Mesenchymal stem cell (in vitro differentiated cells and primary cell): ENCODE results near the gene SLIT3.

ENCODE experiments used
- DNase-seq: peaks from one replicate; pipeline ENCODE4 v3.0.0-alpha.2; 2013
- H2AFZ ChIP-seq: one replicate; pipeline ENCODE4 v1.6.1; 2013; ENCODE audit warnings: low read depth, mild to moderate bottlenecking, control low read depth, inconsistent platforms, low read length, moderate library complexity
- H2AK5ac ChIP-seq: 2 replicates; pipeline ENCODE4 v1.6.1; 2013; ENCODE audit warnings: low read length, moderate library complexity, mild to moderate bottlenecking, inconsistent platforms; ENCODE audit not compliant: severe bottlenecking
- H2BK120ac ChIP-seq: one replicate; pipeline ENCODE4 v1.6.1; 2013; ENCODE audit warnings: low read depth, mild to moderate bottlenecking, inconsistent platforms, low read length, moderate library complexity
- H2BK12ac ChIP-seq, 2 experiments: one replicate each; pipeline ENCODE4 v1.6.1; 2013; ENCODE audit warnings: inconsistent platforms in 2 of 2, low read length in 2 of 2, mild to moderate bottlenecking in 2 of 2, moderate library complexity in 2 of 2, control low read depth in 1 of 2
- H2BK15ac ChIP-seq: one replicate; pipeline ENCODE4 v1.6.1; 2013; ENCODE audit warnings: mild to moderate bottlenecking, low read depth, inconsistent platforms; ENCODE audit not compliant: poor library complexity, severe bottlenecking
- H2BK5ac ChIP-seq: 2 replicates; pipeline ENCODE4 v1.6.1; 2013; ENCODE audit warnings: low read depth, mild to moderate bottlenecking, low read length, control low read depth, inconsistent platforms; ENCODE audit not compliant: poor library complexity, severe bottlenecking
- H3K14ac ChIP-seq, 2 experiments: one replicate each; pipeline ENCODE4 v1.6.1; 2013; ENCODE audit warnings: inconsistent platforms in 2 of 2, low read length in 2 of 2, control low read depth in 1 of 2, mild to moderate bottlenecking in 1 of 2, moderate library complexity in 1 of 2
- H3K18ac ChIP-seq, 2 experiments: one replicate each; pipeline ENCODE4 v1.6.1; 2013; ENCODE audit warnings: inconsistent platforms in 2 of 2, low read length in 2 of 2, control low read depth in 1 of 2, low read depth in 1 of 2, mild to moderate bottlenecking in 1 of 2
- H3K23ac ChIP-seq, 2 experiments: one replicate each; pipeline ENCODE4 v1.6.1; 2013; ENCODE audit warnings: inconsistent platforms in 2 of 2, low read length in 2 of 2, mild to moderate bottlenecking in 2 of 2, moderate library complexity in 2 of 2, control low read depth in 1 of 2
- H3K27ac ChIP-seq: 2 replicates; pipeline ENCODE4 v1.5.1; 2013; ENCODE audit warnings: mild to moderate bottlenecking, moderate library complexity, low read length, control low read depth, inconsistent platforms; ENCODE audit not compliant: poor library complexity, severe bottlenecking
- H3K27me3 ChIP-seq, 2 experiments: 2 replicates each; pipeline versions ENCODE4 v1.6.1 to v1.7.0; 2013; ENCODE audit warnings: low read length in 2 of 2, mild to moderate bottlenecking in 2 of 2, moderate library complexity in 2 of 2, control low read depth in 1 of 2, inconsistent platforms in 1 of 2; ENCODE audit not compliant: control insufficient read depth in 1 of 2, insufficient read depth in 1 of 2
- H3K36me3 ChIP-seq, 2 experiments: 2 replicates each; pipeline versions ENCODE4 v1.6.1 to v1.7.0; 2013; ENCODE audit warnings: low read length in 2 of 2, control low read depth in 1 of 2, inconsistent platforms in 1 of 2, low read depth in 1 of 2, mild to moderate bottlenecking in 1 of 2; ENCODE audit not compliant: insufficient read depth in 2 of 2, control insufficient read depth in 1 of 2
- H3K4ac ChIP-seq, 2 experiments: one replicate each; pipeline ENCODE4 v1.6.1; 2013; ENCODE audit warnings: inconsistent platforms in 2 of 2, low read length in 2 of 2, mild to moderate bottlenecking in 2 of 2, moderate library complexity in 2 of 2, control low read depth in 1 of 2, low read depth in 1 of 2
- H3K4me1 ChIP-seq: 2 replicates; pipeline ENCODE4 v1.6.1; 2013; ENCODE audit warnings: low read depth, low read length, control low read depth; ENCODE audit not compliant: control insufficient read depth, insufficient read depth
- H3K4me2 ChIP-seq: 2 replicates; pipeline ENCODE4 v1.6.1; 2013; ENCODE audit warnings: low read length, mild to moderate bottlenecking, inconsistent platforms; ENCODE audit not compliant: poor library complexity, severe bottlenecking
- H3K4me3 ChIP-seq, 2 experiments: 2 replicates each; pipeline versions ENCODE4 v1.5.1 to v1.7.0; 2013; ENCODE audit warnings: low read length in 2 of 2, mild to moderate bottlenecking in 2 of 2, control low read depth in 1 of 2, low read depth in 1 of 2; ENCODE audit not compliant: insufficient read depth in 1 of 2
- H3K79me1 ChIP-seq: replicated peaks from 2 replicates; pipeline ENCODE4 v1.6.1; 2013; ENCODE audit warnings: mild to moderate bottlenecking, control low read depth, low read length, inconsistent platforms; ENCODE audit not compliant: poor library complexity, severe bottlenecking
- H3K9ac ChIP-seq: 2 replicates; pipeline ENCODE4 v1.7.0; 2013; ENCODE audit warnings: mild to moderate bottlenecking, low read length, moderate library complexity
- H3K9me3 ChIP-seq: 2 replicates; pipeline ENCODE4 v1.7.0; 2013; ENCODE audit warnings: mild to moderate bottlenecking, low read length; ENCODE audit not compliant: control insufficient read depth
- H4K8ac ChIP-seq: one replicate; pipeline ENCODE4 v1.6.1; 2013; ENCODE audit warnings: inconsistent platforms, mild to moderate bottlenecking, low read length, moderate library complexity
- H4K91ac ChIP-seq: one replicate; pipeline ENCODE4 v1.6.1; 2013; ENCODE audit warnings: mild to moderate bottlenecking, low read length, inconsistent platforms
- whole genome bisulfite sequencing: methylation state at CpG from one replicate; pipeline ENCODE4 v1.1.7; 2013; ENCODE audit warnings: mixed read lengths; 5-methylcytosine and 5-hydroxymethylcytosine counted together

The SLIT3 gene

GRCh38 chr5:169051351-169051750 is 249.6 kb downstream of the SLIT3 start:
- Histone ChIP-seq H3K18ac (no peak overlapping the region), H3K27ac (no peak overlapping the region), H4K91ac (no peak overlapping the region), H2BK120ac (no peak overlapping the region), H3K9ac (no peak overlapping the region), H2BK5ac (no peak overlapping the region), H3K9me3 (no peaks in the 10 kb centered on the region), H3K23ac (no peak overlapping the region), H3K79me1 (no peaks in the 10 kb centered on the region), H3K4me3 (no peak overlapping the region), H3K4me1 (peaks cover 2% of the 10 kb centered on the region), H2BK12ac (no peak overlapping the region), H2AK5ac (no peak overlapping the region), H3K4me2 (no peak overlapping the region), H3K36me3 (peaks cover 0 to 16% of the 10 kb centered on the region in 2 experiments), H3K14ac (no peak overlapping the region), H3K4ac (no peak overlapping the region), H2BK15ac (no peak overlapping the region), H4K8ac (no peak overlapping the region), H2AFZ (no peak overlapping the region), H3K27me3 (peaks cover 0 to 3% of the 10 kb centered on the region in 2 experiments)
- no peak for DNase-seq

GRCh38 chr5:169050636-169051035 is 250.3 kb downstream of the SLIT3 start:
- 91% methylated on average over 7 of the region's 10 CpGs for WGBS
- Histone ChIP-seq H4K91ac (no peak overlapping the region), H2BK15ac (no peak overlapping the region), H3K4me2 (no peak overlapping the region), H3K14ac (no peak overlapping the region), H3K79me1 (no peaks in the 10 kb centered on the region), H3K4me1 (peaks cover 2% of the 10 kb centered on the region), H2BK12ac (no peak overlapping the region), H2AFZ (no peak overlapping the region), H2BK120ac (no peak overlapping the region), H3K27ac (no peak overlapping the region), H3K23ac (no peak overlapping the region), H3K4me3 (no peak overlapping the region), H3K9ac (no peak overlapping the region), H3K36me3 (peaks cover 0 to 9% of the 10 kb centered on the region in 2 experiments), H2BK5ac (no peak overlapping the region), H3K9me3 (no peaks in the 10 kb centered on the region), H2AK5ac (no peak overlapping the region), H3K18ac (no peak overlapping the region), H4K8ac (no peak overlapping the region), H3K4ac (no peak overlapping the region), H3K27me3 (peaks cover 0 to 3% of the 10 kb centered on the region in 2 experiments)
- no peak for DNase-seq

GRCh38 chr5:169050146-169050571 is 250.8 kb downstream of the SLIT3 start:
- no peak for DNase-seq
- H3K14ac ChIP-seq = no peak overlapping the region
- H3K4me1 ChIP-seq = peaks cover 2% of the 10 kb centered on the region
- H2BK15ac ChIP-seq = no peak overlapping the region
- H3K4me2 ChIP-seq = no peak overlapping the region
- H3K27ac ChIP-seq = no peak overlapping the region
- H3K23ac ChIP-seq = no peak overlapping the region
- H3K36me3 ChIP-seq = peaks cover 0 to 8% of the 10 kb centered on the region in 2 experiments
- no peak overlapping the region for H2AK5ac ChIP-seq
- H3K4me3 ChIP-seq = no peak overlapping the region
- no peak overlapping the region for H2BK120ac ChIP-seq
- no peak overlapping the region for H2BK5ac ChIP-seq
- peak overlapping the region; percentile 5 for H3K9ac ChIP-seq
- no peak overlapping the region for H2BK12ac ChIP-seq
- H3K27me3 ChIP-seq = peaks cover 0 to 3% of the 10 kb centered on the region in 2 experiments
- H3K79me1 ChIP-seq = no peaks in the 10 kb centered on the region
- H4K91ac ChIP-seq = no peak overlapping the region
- no peaks in the 10 kb centered on the region for H3K9me3 ChIP-seq
- 52% methylated on average over 2 of the region's 2 CpGs for WGBS
- no peak overlapping the region for H4K8ac ChIP-seq
- no peak overlapping the region for H2AFZ ChIP-seq
- H3K18ac ChIP-seq = no peak overlapping the region
- H3K4ac ChIP-seq = no peak overlapping the region

GRCh38 chr5:169049712-169050111 is 251.2 kb downstream of the SLIT3 start:
- Histone ChIP-seq H3K14ac (no peak overlapping the region), H2BK12ac (no peak overlapping the region), H3K9me3 (no peaks in the 10 kb centered on the region), H3K4ac (no peak overlapping the region), H3K4me1 (peaks cover 2% of the 10 kb centered on the region), H2AK5ac (no peak overlapping the region), H3K23ac (no peak overlapping the region), H3K79me1 (no peaks in the 10 kb centered on the region), H2BK5ac (no peak overlapping the region), H3K36me3 (peaks cover 0 to 4% of the 10 kb centered on the region in 2 experiments), H3K9ac (peak overlapping the region; percentile 5), H3K27me3 (peaks cover 0 to 3% of the 10 kb centered on the region in 2 experiments), H3K18ac (no peak overlapping the region), H3K4me2 (no peak overlapping the region), H4K8ac (no peak overlapping the region), H2BK15ac (no peak overlapping the region), H2AFZ (no peak overlapping the region), H2BK120ac (no peak overlapping the region), H3K4me3 (no peak overlapping the region), H3K27ac (no peak overlapping the region), H4K91ac (no peak overlapping the region)
- 70% methylated on average over 2 of the region's 2 CpGs for WGBS
- DNase-seq = no peak
